SJSA1 (cell line): Measurements from ENCODE around the gene ETV7. TPM values are rescaled to one million over a fixed set of nuclear protein-coding genes. Genes with fewer than 3 reads are reported as not detected.

ENCODE experiments used
- DNase-seq, 2 experiments: peaks; one replicate each; pipeline ENCODE4 v3.0.0-alpha.2; 2015 to 2020; ENCODE audit warnings: low spot score in 2 of 2, low read depth in 1 of 2
- H3K27ac ChIP-seq: fragments of 250-450 bp; sonication (Bioruptor Pico); 2 replicates; pipeline ENCODE4 v1.5.1; 2020; ENCODE audit warnings: mild to moderate bottlenecking, moderate library complexity
- H3K27me3 ChIP-seq: fragments of 250-450 bp; sonication (Bioruptor Pico); replicated peaks from 2 replicates; pipeline ENCODE4 v1.5.1; 2020; ENCODE audit warnings: mild to moderate bottlenecking, moderate library complexity
- H3K36me3 ChIP-seq: fragments of 250-450 bp; sonication (Bioruptor Pico); 2 replicates; pipeline ENCODE4 v1.5.1; 2020; ENCODE audit warnings: mild to moderate bottlenecking
- H3K4me1 ChIP-seq: fragments of 250-450 bp; sonication (Bioruptor Pico); replicated peaks from 2 replicates; pipeline ENCODE4 v1.6.1; 2021; ENCODE audit warnings: mild to moderate bottlenecking
- H3K4me3 ChIP-seq: fragments of 250-450 bp; sonication (Bioruptor Pico); 2 replicates; pipeline ENCODE4 v1.5.1; 2020; ENCODE audit warnings: mild to moderate bottlenecking
- H3K9me3 ChIP-seq: fragments of 250-450 bp; sonication (Bioruptor Pico); replicated peaks from 2 replicates; pipeline ENCODE4 v1.5.1; 2020; ENCODE audit warnings: mild to moderate bottlenecking
- total RNA-seq: library from RNA; depleted of rRNA; stranded (reverse); fragments of >200 nt; shearing (Covaris generic); gene quantifications from 2 replicates; pipeline ENCODE4 v1.2.3, GENCODE V29; 2014; rRNA removed

ETV7 gene
- total RNA-seq, 1 experiment from 2014 or later, result 2.0 TPM

- Histone ChIP-seq H3K27ac (no peak overlapping the region), H3K4me1 (peaks cover 3% of the 10 kb centered on the region; the same call in 1 of the 2 replicates), H3K9me3 (no peaks in the 10 kb centered on the region), H3K27me3 (no peaks in the 10 kb centered on the region), H3K4me3 (no peak overlapping the region), H3K36me3 (no peaks in the 10 kb centered on the region)
- no peak for DNase-seq
Observed at GRCh38 chr6:36326356-36326995, 61.0 kb downstream of the ETV7 start.

- Histone ChIP-seq H3K27ac (no peak overlapping the region), H3K27me3 (no peaks in the 10 kb centered on the region), H3K4me3 (no peak overlapping the region), H3K9me3 (no peaks in the 10 kb centered on the region), H3K4me1 (peaks cover 3% of the 10 kb centered on the region; the same call in 1 of the 2 replicates), H3K36me3 (no peaks in the 10 kb centered on the region)
- DNase-seq, result no peak
Observed at GRCh38 chr6:36324715-36325114, 62.8 kb downstream of the ETV7 start.

DNA sequence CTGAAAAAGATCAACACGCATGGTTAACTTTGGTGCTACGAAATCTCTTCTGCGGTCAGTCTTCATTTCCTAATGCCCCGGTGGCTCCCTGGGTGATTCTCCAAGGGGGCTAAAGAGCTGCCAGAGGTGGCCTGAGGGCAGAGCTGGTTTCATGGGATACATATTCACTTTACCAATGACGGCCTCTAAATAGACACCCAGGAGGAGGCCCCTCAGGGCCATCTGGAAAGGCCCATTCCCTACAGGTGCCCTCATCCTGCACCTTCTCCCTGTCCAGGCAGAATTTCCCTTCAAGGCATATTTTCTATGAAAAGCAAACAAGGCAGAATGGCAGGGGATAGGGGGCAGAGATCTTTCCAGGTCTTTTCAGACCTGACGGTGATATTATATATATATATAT, 63.3 kb downstream of the ETV7 start:
- Histone ChIP-seq H3K27me3 (no peaks in the 10 kb centered on the region), H3K4me1 (peaks cover 3% of the 10 kb centered on the region; the same call in 1 of the 2 replicates), H3K27ac (no peak overlapping the region), H3K36me3 (no peaks in the 10 kb centered on the region), H3K9me3 (no peaks in the 10 kb centered on the region), H3K4me3 (no peak overlapping the region)
- DNase-seq, result no peak

GRCh38 chr6:36323062-36323461, 64.4 kb downstream of the ETV7 start:
- Histone ChIP-seq H3K9me3 (no peaks in the 10 kb centered on the region), H3K4me3 (no peak overlapping the region), H3K4me1 (peaks cover 3% of the 10 kb centered on the region; the same call in 1 of the 2 replicates), H3K27ac (no peak overlapping the region), H3K36me3 (no peaks in the 10 kb centered on the region), H3K27me3 (0 out of 2 replicates have a peak, but pooled peaks cover 4% of the 10 kb centered on the region)
- no peak for DNase-seq

GRCh38 chr6:36322591-36322990, 64.9 kb downstream of the ETV7 start:
- 0 out of 2 replicates have a peak, but pooled peaks cover 9% of the 10 kb centered on the region for H3K27me3 ChIP-seq
- DNase-seq, result no peak
- no peaks in the 10 kb centered on the region for H3K9me3 ChIP-seq
- H3K4me1 ChIP-seq, result peaks cover 3% of the 10 kb centered on the region; the same call in 1 of the 2 replicates
- no peak overlapping the region for H3K4me3 ChIP-seq
- no peaks in the 10 kb centered on the region for H3K36me3 ChIP-seq
- no peak overlapping the region for H3K27ac ChIP-seq

GRCh38 chr6:36320475-36320874, 67.0 kb downstream of the ETV7 start:
- Histone ChIP-seq H3K27me3 (0 out of 2 replicates have a peak, but pooled peaks cover 10% of the 10 kb centered on the region), H3K4me1 (no peaks in the 10 kb centered on the region), H3K4me3 (no peak overlapping the region), H3K9me3 (no peaks in the 10 kb centered on the region), H3K36me3 (no peaks in the 10 kb centered on the region), H3K27ac (no peak overlapping the region)
- no peak for DNase-seq

GRCh38 chr6:36319821-36320220, 67.6 kb downstream of the ETV7 start:
- no peak overlapping the region for H3K4me3 ChIP-seq
- 0 out of 2 replicates have a peak, but pooled peaks cover 10% of the 10 kb centered on the region for H3K27me3 ChIP-seq
- no peaks in the 10 kb centered on the region for H3K9me3 ChIP-seq
- H3K4me1 ChIP-seq, result no peaks in the 10 kb centered on the region
- H3K27ac ChIP-seq, result no peak overlapping the region
- DNase-seq, result no peak
- no peaks in the 10 kb centered on the region for H3K36me3 ChIP-seq

- H3K27me3 ChIP-seq, result 0 out of 2 replicates have a peak, but pooled peaks cover 10% of the 10 kb centered on the region
- no peak overlapping the region for H3K27ac ChIP-seq
- no peak for DNase-seq
- H3K9me3 ChIP-seq, result no peaks in the 10 kb centered on the region
- no peaks in the 10 kb centered on the region for H3K4me1 ChIP-seq
- no peak overlapping the region for H3K4me3 ChIP-seq
- H3K36me3 ChIP-seq, result no peaks in the 10 kb centered on the region
Observed at GRCh38 chr6:36319436-36319762, 68.1 kb downstream of the ETV7 start.

- no peaks in the 10 kb centered on the region for H3K4me1 ChIP-seq
- H3K9me3 ChIP-seq, result no peaks in the 10 kb centered on the region
- no peaks in the 10 kb centered on the region for H3K36me3 ChIP-seq
- no peak overlapping the region for H3K4me3 ChIP-seq
- 0 out of 2 replicates have a peak, but pooled peaks cover 10% of the 10 kb centered on the region for H3K27me3 ChIP-seq
- DNase-seq, result no peak
- H3K27ac ChIP-seq, result no peak overlapping the region
Observed at GRCh38 chr6:36318690-36319435, 68.6 kb downstream of the ETV7 start.

- no peaks in the 10 kb centered on the region for H3K9me3 ChIP-seq
- H3K36me3 ChIP-seq, result no peaks in the 10 kb centered on the region
- no peak overlapping the region for H3K27ac ChIP-seq
- no peak overlapping the region for H3K4me3 ChIP-seq
- no peak for DNase-seq
- no peaks in the 10 kb centered on the region for H3K4me1 ChIP-seq
- H3K27me3 ChIP-seq, result 0 out of 2 replicates have a peak, but pooled peaks cover 10% of the 10 kb centered on the region
Observed at GRCh38 chr6:36317623-36318022, 69.8 kb downstream of the ETV7 start.

Other genes starting within 250 kb of the ETV7 start
- 12.5 and 13.0 TPM in 2 replicates for gene BRPF3, start 190.9 kb downstream of the ETV7 start, total RNA-seq
- gene PNPLA1, start 117.6 kb downstream of the ETV7 start, total RNA-seq, result not detected in 2 replicates
- gene BNIP5, start 50.8 kb downstream of the ETV7 start, total RNA-seq, result not detected in 2 replicates
- not detected in 2 replicates for gene PXT1, start 55.2 kb upstream of the ETV7 start, total RNA-seq
- gene KCTD20, start 55.3 kb upstream of the ETV7 start, total RNA-seq, result 78.8 and 117 TPM in 2 replicates
- 38.0 and 39.3 TPM in 2 replicates for gene STK38, start 159.8 kb upstream of the ETV7 start, total RNA-seq
- gene SRSF3, start 206.7 kb upstream of the ETV7 start, total RNA-seq, result 351 and 398 TPM in 2 replicates